Activated T-helper 9 cell treated with anti-CD3 and anti-CD28 coated beads, Interleukin-2, amount 50 U/mL, for 16 hours (primary cell): ENCODE results near the gene PTPRF.
A peak's percentile ranks its signal among the peaks of the same experiment; 100 is the strongest.
"Not testable (repeated sequence)": the region's sequence is repeated elsewhere in the genome, so short reads cannot be mapped to it uniquely, and the experiment has no call there.

Experiments
- DNase-seq: peaks from one replicate; pipeline ENCODE4 v3.0.0-alpha.2; 2020; ENCODE audit warnings: low read depth

The PTPRF gene

GRCh38 chr1:43634721-43635120 lies 104.0 kb downstream of the PTPRF start:
- DNase-seq: no peak

GRCh38 chr1:43636006-43636641 lies 105.4 kb downstream of the PTPRF start:
- DNase-seq: no peak

GRCh38 chr1:43637267-43637666 lies 106.6 kb downstream of the PTPRF start:
- no peak for DNase-seq

- DNase-seq: not testable (repeated sequence)
Observed at GRCh38 chr1:43638381-43638780, 107.7 kb downstream of the PTPRF start.

- DNase-seq: no peak
Observed at GRCh38 chr1:43639976-43640794, 109.5 kb downstream of the PTPRF start.

- no peak for DNase-seq
Observed at GRCh38 chr1:43644558-43644957, 113.9 kb downstream of the PTPRF start.

- no peak for DNase-seq
Observed at GRCh38 chr1:43645461-43645860, 114.8 kb downstream of the PTPRF start.

- not testable (repeated sequence) for DNase-seq
Observed at GRCh38 chr1:43647331-43647730, 116.6 kb downstream of the PTPRF start.

GRCh38 chr1:43648221-43648847 lies 117.7 kb downstream of the PTPRF start:
- DNase-seq: no peak

- DNase-seq: no peak
Observed at GRCh38 chr1:43648876-43649477, 118.3 kb downstream of the PTPRF start.

GRCh38 chr1:43650310-43651085 lies 119.8 kb downstream of the PTPRF start:
- peak; percentile 83 for DNase-seq

GRCh38 chr1:43651188-43651587 lies 120.5 kb downstream of the PTPRF start:
- no peak for DNase-seq

- DNase-seq: no peak
Observed at GRCh38 chr1:43651902-43652301, 121.2 kb downstream of the PTPRF start.

- DNase-seq: no peak
Observed at GRCh38 chr1:43653339-43653738, 122.7 kb downstream of the PTPRF start.

GRCh38 chr1:43653893-43654292 lies 123.2 kb downstream of the PTPRF start:
- DNase-seq: no peak

- DNase-seq: no peak
Observed at GRCh38 chr1:43655953-43656352, 125.3 kb downstream of the PTPRF start.

GRCh38 chr1:43659212-43660166 lies 128.8 kb downstream of the PTPRF start:
- DNase-seq: no peak

GRCh38 chr1:43660355-43660754 lies 129.7 kb downstream of the PTPRF start:
- no peak for DNase-seq

GRCh38 chr1:43664369-43664768 lies 133.7 kb downstream of the PTPRF start:
- no peak for DNase-seq

GRCh38 chr1:43666608-43667007 lies 135.9 kb downstream of the PTPRF start:
- DNase-seq: no peak

- DNase-seq: no peak
Observed at GRCh38 chr1:43668956-43669355, 138.3 kb downstream of the PTPRF start.
